SK-N-SH (cell line): ENCODE measurements around the gene NFKBIE.

ENCODE experiments used
- CTCF ChIP-seq: fragments of 200-600 bp; sonication (generic); IDR thresholded peaks from 2 replicates; pipeline ENCODE4 v1.6.1; 2017; ENCODE audit warnings: antibody characterized with exemption, mild to moderate bottlenecking, moderate library complexity
- ELF1 ChIP-seq: IDR thresholded peaks from 2 replicates; pipeline ENCODE4 v1.4.0; 2012
- EZH2phosphoT487 ChIP-seq: fragments of 200-600 bp; sonication (generic); IDR thresholded peaks from 2 replicates; pipeline ENCODE4 v1.6.1; 2017; ENCODE audit warnings: low read depth, mixed run types, mild to moderate bottlenecking, antibody characterized with exemption, moderate library complexity, borderline replicate concordance
- FOXJ3 ChIP-seq: sonication (generic); formaldehyde crosslinking; IDR thresholded peaks from 2 replicates; pipeline ENCODE4 v1.5.1; 2020; ENCODE audit warnings: mild to moderate bottlenecking, missing genetic modification reagents
- GABPA ChIP-seq: IDR thresholded peaks from 2 replicates; pipeline ENCODE4 v1.4.0; 2012; ENCODE audit warnings: low read depth, mild to moderate bottlenecking
- IRF3 ChIP-seq: fragments of 150-350 bp; IDR thresholded peaks from 2 replicates; pipeline ENCODE4 v1.6.1; 2016; ENCODE audit warnings: mild to moderate bottlenecking, low read depth, low read length
- MAX ChIP-seq: IDR thresholded peaks from 2 replicates; pipeline ENCODE4 v1.4.0; 2012; ENCODE audit warnings: low read depth
- MXI1 ChIP-seq: IDR thresholded peaks from 2 replicates; pipeline ENCODE4 v1.6.1; 2012; ENCODE audit warnings: mild to moderate bottlenecking, low read depth, low read length, improper control_type of control experiment
- NFIC ChIP-seq: IDR thresholded peaks from 2 replicates; pipeline ENCODE4 v1.4.0; 2012; ENCODE audit warnings: borderline replicate concordance
- PBX3 ChIP-seq: IDR thresholded peaks from 2 replicates; pipeline ENCODE4; 2012
- RAD21 ChIP-seq: IDR thresholded peaks from 2 replicates; pipeline ENCODE4 v1.6.1; 2012; ENCODE audit warnings: mild to moderate bottlenecking, low read length
- RCOR1 ChIP-seq: fragments of 150-350 bp; IDR thresholded peaks from 2 replicates; pipeline ENCODE4 v1.6.1; 2017; ENCODE audit warnings: antibody characterized with exemption, low read length
- REST ChIP-seq: IDR thresholded peaks from 2 replicates; pipeline ENCODE4 v1.6.1; 2012; ENCODE audit warnings: mild to moderate bottlenecking, low read depth, low read length, moderate library complexity
- SMC3 ChIP-seq: IDR thresholded peaks from 2 replicates; pipeline ENCODE4 v1.6.1; 2012; ENCODE audit warnings: low read depth, low read length, improper control_type of control experiment

GRCh38 chr6:44253307-44254101 is 11.8 kb downstream of the NFKBIE start:
- no peak for TF ChIP-seq FOXJ3 (CRISPR knock-in tag)
- no peak for TF ChIP-seq IRF3
- peak; percentile 65 for TF ChIP-seq CTCF
- TF ChIP-seq SMC3 = no peak
- TF ChIP-seq PBX3 = no peak
- TF ChIP-seq RAD21 = no peak
- no peak for TF ChIP-seq ELF1
- TF ChIP-seq MAX = no peak
- TF ChIP-seq MXI1 = no peak
- no peak for TF ChIP-seq EZH2phosphoT487
- TF ChIP-seq NFIC = no peak
- no peak for TF ChIP-seq GABPA
- TF ChIP-seq RCOR1 = no peak
- no peak for TF ChIP-seq REST
